Hepatocyte (in vitro differentiated cells): ENCODE data around the gene MRGPRD.

ENCODE experiments used
- EZH2 ChIP-seq: fragments of 200-600 bp; sonication (generic); IDR thresholded peaks from 2 replicates; pipeline ENCODE4 v1.6.1; 2016; ENCODE audit warnings: antibody characterized with exemption, mild to moderate bottlenecking, borderline replicate concordance
- EZH2phosphoT487 ChIP-seq: fragments of 200-600 bp; sonication (generic); IDR thresholded peaks from one replicate; pipeline ENCODE4 v1.6.1; 2018; ENCODE audit warnings: antibody characterized with exemption, mild to moderate bottlenecking, low read depth, moderate library complexity; ENCODE audit not compliant: unreplicated experiment, severe bottlenecking
- TF ChIP-seq, protein P1 (sequence below): fragments of 200-600 bp; sonication (generic); IDR thresholded peaks from 2 replicates; pipeline ENCODE4 v1.5.1; 2016; ENCODE audit warnings: antibody characterized with exemption, mild to moderate bottlenecking; ENCODE audit not compliant: poor library complexity

DNA sequence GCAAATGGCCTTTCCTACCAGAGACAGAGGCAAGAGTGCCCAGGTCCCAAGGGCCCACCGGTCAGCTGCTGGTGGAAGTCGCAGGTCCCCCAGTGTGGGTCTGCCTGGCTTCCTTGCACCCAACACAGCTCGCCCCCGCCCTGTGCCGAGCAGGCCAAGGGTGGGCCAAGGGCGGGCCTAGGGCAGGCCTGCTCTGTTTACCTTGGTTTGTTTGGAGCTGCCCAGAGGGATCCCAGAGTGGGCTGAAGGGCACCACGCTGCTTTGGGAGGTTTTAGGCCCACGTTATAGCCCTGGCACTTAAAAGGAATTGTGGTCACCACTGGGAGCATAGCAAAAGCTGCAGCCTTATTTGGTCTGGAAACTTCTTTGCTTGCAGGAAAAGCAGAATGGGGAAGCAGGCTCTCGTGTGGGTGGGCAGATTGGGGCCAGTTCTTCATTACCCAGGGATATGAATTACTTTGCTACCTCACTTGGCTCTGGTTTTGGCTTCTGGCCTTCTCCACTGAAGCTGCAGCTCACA is 38.0 kb downstream of the MRGPRD start:
- TF ChIP-seq, protein P1, sequence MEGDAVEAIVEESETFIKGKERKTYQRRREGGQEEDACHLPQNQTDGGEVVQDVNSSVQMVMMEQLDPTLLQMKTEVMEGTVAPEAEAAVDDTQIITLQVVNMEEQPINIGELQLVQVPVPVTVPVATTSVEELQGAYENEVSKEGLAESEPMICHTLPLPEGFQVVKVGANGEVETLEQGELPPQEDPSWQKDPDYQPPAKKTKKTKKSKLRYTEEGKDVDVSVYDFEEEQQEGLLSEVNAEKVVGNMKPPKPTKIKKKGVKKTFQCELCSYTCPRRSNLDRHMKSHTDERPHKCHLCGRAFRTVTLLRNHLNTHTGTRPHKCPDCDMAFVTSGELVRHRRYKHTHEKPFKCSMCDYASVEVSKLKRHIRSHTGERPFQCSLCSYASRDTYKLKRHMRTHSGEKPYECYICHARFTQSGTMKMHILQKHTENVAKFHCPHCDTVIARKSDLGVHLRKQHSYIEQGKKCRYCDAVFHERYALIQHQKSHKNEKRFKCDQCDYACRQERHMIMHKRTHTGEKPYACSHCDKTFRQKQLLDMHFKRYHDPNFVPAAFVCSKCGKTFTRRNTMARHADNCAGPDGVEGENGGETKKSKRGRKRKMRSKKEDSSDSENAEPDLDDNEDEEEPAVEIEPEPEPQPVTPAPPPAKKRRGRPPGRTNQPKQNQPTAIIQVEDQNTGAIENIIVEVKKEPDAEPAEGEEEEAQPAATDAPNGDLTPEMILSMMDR, result no peak
- TF ChIP-seq EZH2 (no peak), EZH2phosphoT487 (no peak)
